Measurements from ENCODE around the gene TEX29. TPM values are rescaled to one million over a fixed set of nuclear protein-coding genes. Genes with fewer than 3 reads are reported as not detected.

Gene TEX29
- total and polyA plus RNA-seq, 4 donors = 0.96 to 5.5 (median 1.7) TPM

DNA sequence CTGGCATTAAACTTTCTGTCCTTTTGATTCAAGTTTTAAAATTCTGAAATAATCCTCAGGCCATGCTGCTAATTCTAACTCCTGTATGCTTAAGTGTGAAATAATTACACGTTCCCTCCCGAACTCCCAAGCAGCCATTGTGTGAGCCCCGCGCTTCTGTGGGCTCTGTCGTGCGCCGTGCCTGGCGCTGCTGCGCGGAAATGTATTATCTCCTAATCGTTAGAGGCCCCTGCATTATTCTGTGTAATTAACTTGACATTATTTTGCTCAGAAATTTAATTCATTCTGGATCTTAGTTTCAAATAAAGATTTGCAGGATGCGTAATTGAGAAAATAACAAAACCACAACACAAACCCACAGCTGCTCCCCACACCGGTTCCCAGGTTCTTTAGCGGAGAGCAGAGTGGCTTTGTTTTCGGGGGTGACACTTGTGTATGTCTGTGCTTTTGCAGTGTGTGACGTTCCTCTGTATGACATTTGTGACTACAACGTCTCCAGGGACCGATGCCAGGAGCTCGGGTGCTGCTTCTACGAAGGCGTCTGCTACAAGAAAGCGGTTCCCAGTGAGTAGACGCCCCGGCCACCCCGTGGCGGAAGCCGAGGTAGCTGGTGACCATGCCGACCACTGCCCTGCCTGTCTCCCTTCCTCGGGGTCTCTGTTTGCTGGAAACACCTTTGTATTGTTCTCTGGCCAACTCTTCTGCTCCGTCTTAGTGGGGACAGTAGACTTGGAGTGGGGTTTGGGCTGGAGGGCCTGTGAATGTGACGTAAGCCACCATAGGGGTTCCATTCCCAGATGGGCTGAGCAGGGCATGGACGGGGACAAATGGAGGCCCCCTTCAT, 7.5 kb downstream of the TEX29 start:
- WGBS, 2 donors = 91 to 93% methylated on average over 32 of the region's 32 CpGs
- no peak for DNase-seq
- no peaks in the 10 kb centered on the region for H3K9me3 ChIP-seq (ENCODE audit: control insufficient read depth, low read length)

GRCh38 chr13:111328574-111329410, 8.3 kb downstream of the TEX29 start:
- no peak for DNase-seq
- intact Hi-C loops (cut with DNase I) = no loop called here
- WGBS, 2 donors = 89% methylated on average over 30 of the region's 30 CpGs

More for the DNA sequence above, 7.5 kb downstream of the TEX29 start:
- Histone ChIP-seq H3K4me3 (ENCODE audit: low read length in 2 of 2) (no peak overlapping the region), H3K27me3 (ENCODE audit: control insufficient read depth in 1 of 2, insufficient read depth in 2 of 2, low read length in 1 of 2) (no peaks in the 10 kb centered on the region), H3K36me3 (ENCODE audit: control insufficient read depth in 1 of 2, insufficient read depth in 2 of 2, low read length in 1 of 2) (peaks cover 0 to 1% of the 10 kb centered on the region in 2 donors), H3K4me1 (ENCODE audit: control insufficient read depth in 1 of 2, insufficient read depth in 2 of 2, low read length in 2 of 2) (no peaks in the 10 kb centered on the region), H3K27ac (ENCODE audit: low read depth in 1 of 2, low read length in 2 of 2) (no peak overlapping the region)
- ATAC-seq (ENCODE audit: low FRiP score) = no peak
- intact Hi-C loops (cut with DNase I) = no loop called here

GRCh38 chr13:111329641-111330040, 9.2 kb downstream of the TEX29 start:
- intact Hi-C loops (cut with DNase I) = no loop called here
- H3K27me3 ChIP-seq (ENCODE audit: control insufficient read depth in 1 of 2, insufficient read depth in 2 of 2, low read length in 1 of 2) = no peaks in the 10 kb centered on the region
- 95 to 96% methylated on average over 7 of the region's 7 CpGs for whole genome bisulfite sequencing, 2 donors
- DNase-seq = no peak
- no peaks in the 10 kb centered on the region for H3K9me3 ChIP-seq (ENCODE audit: control insufficient read depth, low read length)
- H3K27ac ChIP-seq (ENCODE audit: low read depth in 1 of 2, low read length in 2 of 2) = no peak overlapping the region
- H3K4me1 ChIP-seq (ENCODE audit: control insufficient read depth in 1 of 2, insufficient read depth in 2 of 2, low read length in 2 of 2) = no peaks in the 10 kb centered on the region
- peaks cover 0 to 2% of the 10 kb centered on the region in 2 donors for H3K36me3 ChIP-seq (ENCODE audit: control insufficient read depth in 1 of 2, insufficient read depth in 2 of 2, low read length in 1 of 2)
- H3K4me3 ChIP-seq (ENCODE audit: low read length in 2 of 2) = no peak overlapping the region
- no peak for ATAC-seq (ENCODE audit: low FRiP score)

More at GRCh38 chr13:111328574-111329410, 8.3 kb downstream of the TEX29 start:
- ATAC-seq (ENCODE audit: low FRiP score) = no peak
- no peaks in the 10 kb centered on the region for H3K27me3 ChIP-seq (ENCODE audit: control insufficient read depth in 1 of 2, insufficient read depth in 2 of 2, low read length in 1 of 2)
- no peaks in the 10 kb centered on the region for H3K9me3 ChIP-seq (ENCODE audit: control insufficient read depth, low read length)
- peaks cover 0 to 2% of the 10 kb centered on the region in 2 donors for H3K36me3 ChIP-seq (ENCODE audit: control insufficient read depth in 1 of 2, insufficient read depth in 2 of 2, low read length in 1 of 2)
- no peaks in the 10 kb centered on the region for H3K4me1 ChIP-seq (ENCODE audit: control insufficient read depth in 1 of 2, insufficient read depth in 2 of 2, low read length in 2 of 2)
- no peak overlapping the region for H3K27ac ChIP-seq (ENCODE audit: low read depth in 1 of 2, low read length in 2 of 2)
- H3K4me3 ChIP-seq (ENCODE audit: low read length in 2 of 2) = no peak overlapping the region

DNA sequence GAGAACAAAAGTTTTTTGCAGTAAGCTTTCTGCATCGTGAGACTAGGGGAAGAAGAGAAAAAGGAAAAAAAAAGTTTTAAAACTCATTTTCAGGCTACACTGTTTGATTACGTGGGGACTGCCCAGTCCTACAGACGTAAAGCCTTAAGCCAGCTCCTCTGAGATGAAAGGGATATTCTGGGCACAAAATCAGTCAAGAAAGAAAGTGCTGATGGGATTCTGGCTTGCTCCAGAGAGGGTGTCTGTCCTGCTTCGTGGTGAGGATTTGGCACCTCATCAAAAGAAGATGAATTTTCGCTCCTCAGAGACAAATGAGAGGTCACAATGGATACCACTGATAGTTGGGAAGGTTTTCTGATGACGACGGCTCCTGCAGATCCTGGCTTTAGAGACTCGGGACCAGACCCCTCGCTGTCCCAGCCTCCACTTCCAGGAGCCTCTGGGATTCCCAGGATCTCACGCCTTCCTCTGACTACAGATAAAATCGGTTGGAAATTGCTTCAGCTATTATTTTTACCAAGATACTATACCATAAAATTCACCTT, 9.7 kb downstream of the TEX29 start:
- no peak overlapping the region for H3K27ac ChIP-seq (ENCODE audit: low read depth in 1 of 2, low read length in 2 of 2)
- no peak for ATAC-seq (ENCODE audit: low FRiP score)
- WGBS, 2 donors = 83 to 86% methylated on average over 11 of the region's 11 CpGs
- H3K4me1 ChIP-seq (ENCODE audit: control insufficient read depth in 1 of 2, insufficient read depth in 2 of 2, low read length in 2 of 2) = no peaks in the 10 kb centered on the region
- H3K36me3 ChIP-seq (ENCODE audit: control insufficient read depth in 1 of 2, insufficient read depth in 2 of 2, low read length in 1 of 2) = peaks cover 0 to 2% of the 10 kb centered on the region in 2 donors
- H3K27me3 ChIP-seq (ENCODE audit: control insufficient read depth in 1 of 2, insufficient read depth in 2 of 2, low read length in 1 of 2) = no peaks in the 10 kb centered on the region
- no peak overlapping the region for H3K4me3 ChIP-seq (ENCODE audit: low read length in 2 of 2)
- intact Hi-C loops (cut with DNase I) = no loop called here
- DNase-seq = no peak
- H3K9me3 ChIP-seq (ENCODE audit: control insufficient read depth, low read length) = no peaks in the 10 kb centered on the region

GRCh38 chr13:111335298-111335697, 14.9 kb downstream of the TEX29 start:
- H3K27ac ChIP-seq (ENCODE audit: low read depth in 1 of 2, low read length in 2 of 2) = no peak overlapping the region
- DNase-seq (no peak), ATAC-seq (ENCODE audit: low FRiP score) (no peak)
- H3K27me3 ChIP-seq (ENCODE audit: control insufficient read depth in 1 of 2, insufficient read depth in 2 of 2, low read length in 1 of 2) = no peaks in the 10 kb centered on the region
- no peaks in the 10 kb centered on the region for H3K4me1 ChIP-seq (ENCODE audit: control insufficient read depth in 1 of 2, insufficient read depth in 2 of 2, low read length in 2 of 2)
- H3K36me3 ChIP-seq (ENCODE audit: control insufficient read depth in 1 of 2, insufficient read depth in 2 of 2, low read length in 1 of 2) = peaks cover 0 to 2% of the 10 kb centered on the region in 2 donors
- no peak overlapping the region for H3K4me3 ChIP-seq (ENCODE audit: low read length in 2 of 2)
- H3K9me3 ChIP-seq (ENCODE audit: control insufficient read depth, low read length) = no peaks in the 10 kb centered on the region
- 50 to 52% methylated on average over 5 of the region's 5 CpGs for WGBS, 2 donors
- intact Hi-C loops (cut with DNase I) = no loop called here

- Histone ChIP-seq H3K4me1 (ENCODE audit: control insufficient read depth in 1 of 2, insufficient read depth in 2 of 2, low read length in 2 of 2) (no peaks in the 10 kb centered on the region), H3K4me3 (ENCODE audit: low read length in 2 of 2) (no peak overlapping the region), H3K27me3 (ENCODE audit: control insufficient read depth in 1 of 2, insufficient read depth in 2 of 2, low read length in 1 of 2) (no peaks in the 10 kb centered on the region), H3K9me3 (ENCODE audit: control insufficient read depth, low read length) (no peaks in the 10 kb centered on the region), H3K27ac (ENCODE audit: low read depth in 1 of 2, low read length in 2 of 2) (no peak overlapping the region), H3K36me3 (ENCODE audit: control insufficient read depth in 1 of 2, insufficient read depth in 2 of 2, low read length in 1 of 2) (peaks cover 0 to 2% of the 10 kb centered on the region in 2 donors)
- DNase-seq = no peak
- intact Hi-C loops (cut with DNase I) = no loop called here
- ATAC-seq (ENCODE audit: low FRiP score) = no peak
- WGBS, 2 donors = 88 to 90% methylated on average over 9 of the region's 9 CpGs
These were observed 16.2 kb downstream of the TEX29 start for GRCh38 chr13:111336666-111337065.

- DNase-seq (no peak), ATAC-seq (ENCODE audit: low FRiP score) (no peak)
- Histone ChIP-seq H3K4me3 (ENCODE audit: low read length in 2 of 2) (no peak overlapping the region), H3K9me3 (ENCODE audit: control insufficient read depth, low read length) (no peaks in the 10 kb centered on the region), H3K36me3 (ENCODE audit: control insufficient read depth in 1 of 2, insufficient read depth in 2 of 2, low read length in 1 of 2) (peaks cover 0 to 2% of the 10 kb centered on the region in 2 donors), H3K27ac (ENCODE audit: low read depth in 1 of 2, low read length in 2 of 2) (no peak overlapping the region), H3K4me1 (ENCODE audit: control insufficient read depth in 1 of 2, insufficient read depth in 2 of 2, low read length in 2 of 2) (no peaks in the 10 kb centered on the region), H3K27me3 (ENCODE audit: control insufficient read depth in 1 of 2, insufficient read depth in 2 of 2, low read length in 1 of 2) (no peaks in the 10 kb centered on the region)
- WGBS, 2 donors = 89% methylated on average over 4 of the region's 4 CpGs
- intact Hi-C loops (cut with DNase I) = no loop called here
These were observed 16.8 kb downstream of the TEX29 start for GRCh38 chr13:111337206-111337605.

GRCh38 chr13:111337741-111338140, 17.3 kb downstream of the TEX29 start:
- no peaks in the 10 kb centered on the region for H3K9me3 ChIP-seq (ENCODE audit: control insufficient read depth, low read length)
- H3K27me3 ChIP-seq (ENCODE audit: control insufficient read depth in 1 of 2, insufficient read depth in 2 of 2, low read length in 1 of 2) = no peaks in the 10 kb centered on the region
- no peak overlapping the region for H3K27ac ChIP-seq (ENCODE audit: low read depth in 1 of 2, low read length in 2 of 2)
- H3K4me1 ChIP-seq (ENCODE audit: control insufficient read depth in 1 of 2, insufficient read depth in 2 of 2, low read length in 2 of 2) = no peaks in the 10 kb centered on the region
- WGBS, 2 donors = 82 to 96% methylated on average over 9 of the region's 9 CpGs
- intact Hi-C loops (cut with DNase I) = no loop called here
- DNase-seq = no peak
- peaks cover 0 to 2% of the 10 kb centered on the region in 2 donors for H3K36me3 ChIP-seq (ENCODE audit: control insufficient read depth in 1 of 2, insufficient read depth in 2 of 2, low read length in 1 of 2)
- no peak overlapping the region for H3K4me3 ChIP-seq (ENCODE audit: low read length in 2 of 2)
- no peak for ATAC-seq (ENCODE audit: low FRiP score)

Measured in aorta (tissue), 5 donors.